Thyroid gland (tissue), 4 donors: ENCODE measurements around the gene SLC10A6. TPM values are rescaled to one million over a fixed set of nuclear protein-coding genes. Genes with fewer than 3 reads are reported as not detected.

Experiments
- DNase-seq, 2 donors: peaks; one replicate each; pipeline ENCODE4 v3.0.0-alpha.2; 2019
- H3K27ac ChIP-seq, 3 donors: fragments of 200-600 bp; sonication (generic); 1 replicate in 2 of 3; 2 replicates in 1 of 3; pipeline ENCODE4 v1.5.1; 2016 to 2019; ENCODE audit warnings: mild to moderate bottlenecking in 1 of 3, moderate library complexity in 1 of 3
- H3K27me3 ChIP-seq: fragments of 200-600 bp; sonication (generic); one replicate; pipeline ENCODE4 v1.5.1; 2019
- H3K36me3 ChIP-seq, 2 donors: fragments of 200-600 bp; sonication (generic); one replicate each; pipeline ENCODE4 v1.5.1; 2016 to 2019
- H3K4me1 ChIP-seq, 2 donors: fragments of 200-600 bp; sonication (generic); one replicate each; pipeline ENCODE4 v1.5.1; 2017 to 2019
- H3K4me3 ChIP-seq, 3 donors: fragments of 200-600 bp; sonication (generic); replicated peaks in 1 of 3; 1 replicate in 2 of 3; 2 replicates in 1 of 3; pipeline ENCODE4 v1.5.1; 2016; ENCODE audit warnings: mild to moderate bottlenecking in 1 of 3
- H3K9me3 ChIP-seq: fragments of 200-600 bp; sonication (generic); one replicate; pipeline ENCODE4 v1.5.1; 2017
- POLR2A ChIP-seq, 2 donors: fragments of 450-650 bp; IDR thresholded peaks; one replicate each; pipeline ENCODE4 v1.6.1; 2017; ENCODE audit warnings: antibody characterized with exemption in 2 of 2, mild to moderate bottlenecking in 2 of 2, moderate library complexity in 1 of 2
- WGBS, 2 donors: methylation state at CpG; one replicate each; pipeline ENCODE4 v1.1.5; 2017; 5-methylcytosine and 5-hydroxymethylcytosine counted together
- intact Hi-C: fragments of 100-400 bp; cut with DNase I; formaldehyde crosslinking; loops from one replicate; pipeline ENCODE4 v1.15.1; 2023
- total RNA-seq, 4 donors: library from RNA; depleted of rRNA; stranded (reverse); fragments of >200 nt; gene quantifications; one replicate each; pipeline ENCODE4 v1.2.3, GENCODE V29; 2016
- TF ChIP-seq, protein P1 (sequence below), 6 experiments: fragments of 200-600 bp in 3 of 6; fragments of 450-650 bp in 3 of 6; sonication (generic) in 3 of 6; IDR thresholded peaks; one replicate each; pipeline ENCODE4 v1.5.1; 2016 to 2019; ENCODE audit warnings: antibody characterized with exemption in 6 of 6, mild to moderate bottlenecking in 2 of 6, inconsistent platforms in 1 of 6, moderate library complexity in 1 of 6

The SLC10A6 gene
- total RNA-seq, 4 donors from 2014 or later = 1.5 to 7.1 (median 4.7) TPM

DNA sequence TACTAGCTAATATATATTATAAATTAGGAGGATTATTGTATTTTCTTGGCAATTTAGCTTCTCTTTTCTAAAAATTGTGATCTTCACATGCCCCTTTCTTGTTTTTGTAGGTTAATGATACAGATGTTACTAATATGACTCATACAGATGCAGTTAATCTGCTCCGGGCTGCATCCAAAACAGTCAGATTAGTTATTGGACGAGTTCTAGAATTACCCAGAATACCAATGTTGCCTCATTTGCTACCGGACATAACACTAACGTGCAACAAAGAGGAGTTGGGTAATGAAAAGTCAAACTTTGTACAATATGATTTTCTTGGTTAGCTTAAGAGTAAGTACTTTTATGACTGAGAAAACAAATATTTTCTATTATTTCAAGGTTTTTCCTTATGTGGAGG lies 74.1 kb downstream of the SLC10A6 start:
- H3K4me1 ChIP-seq = no peaks in the 10 kb centered on the region
- DNase-seq = no peak
- H3K36me3 ChIP-seq = peaks cover 4 to 10% of the 10 kb centered on the region in 2 donors
- H3K9me3 ChIP-seq = no peaks in the 10 kb centered on the region
- WGBS, 2 donors = 80 to 93% methylated on average over 4 of the region's 4 CpGs
- no peak overlapping the region for H3K4me3 ChIP-seq
- TF ChIP-seq, protein P1, sequence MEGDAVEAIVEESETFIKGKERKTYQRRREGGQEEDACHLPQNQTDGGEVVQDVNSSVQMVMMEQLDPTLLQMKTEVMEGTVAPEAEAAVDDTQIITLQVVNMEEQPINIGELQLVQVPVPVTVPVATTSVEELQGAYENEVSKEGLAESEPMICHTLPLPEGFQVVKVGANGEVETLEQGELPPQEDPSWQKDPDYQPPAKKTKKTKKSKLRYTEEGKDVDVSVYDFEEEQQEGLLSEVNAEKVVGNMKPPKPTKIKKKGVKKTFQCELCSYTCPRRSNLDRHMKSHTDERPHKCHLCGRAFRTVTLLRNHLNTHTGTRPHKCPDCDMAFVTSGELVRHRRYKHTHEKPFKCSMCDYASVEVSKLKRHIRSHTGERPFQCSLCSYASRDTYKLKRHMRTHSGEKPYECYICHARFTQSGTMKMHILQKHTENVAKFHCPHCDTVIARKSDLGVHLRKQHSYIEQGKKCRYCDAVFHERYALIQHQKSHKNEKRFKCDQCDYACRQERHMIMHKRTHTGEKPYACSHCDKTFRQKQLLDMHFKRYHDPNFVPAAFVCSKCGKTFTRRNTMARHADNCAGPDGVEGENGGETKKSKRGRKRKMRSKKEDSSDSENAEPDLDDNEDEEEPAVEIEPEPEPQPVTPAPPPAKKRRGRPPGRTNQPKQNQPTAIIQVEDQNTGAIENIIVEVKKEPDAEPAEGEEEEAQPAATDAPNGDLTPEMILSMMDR (IDR thresholded peaks at IDR 0.05) = no peak
- no peak for TF ChIP-seq POLR2A (IDR thresholded peaks at IDR 0.05)
- H3K27ac ChIP-seq = no peak overlapping the region
- intact Hi-C loops = loop anchor here (10.0 kb wide), 1 partner anchor 280 kb away; no protein-coding TSS in a partner anchor
- H3K27me3 ChIP-seq = no peaks in the 10 kb centered on the region

Other genes starting within 250 kb of the SLC10A6 start
- 1 to 10 TPM in 3 of 4 donors, not detected in 1; 2.3 to 5.3 (median 3.5) TPM for gene C4orf36, start 43.0 kb upstream of the SLC10A6 start, total RNA-seq
- gene AFF1, start 85.6 kb upstream of the SLC10A6 start, total RNA-seq = 100 to 1,000 TPM; 155 to 238 (median 192) TPM